Breast epithelium (tissue), 4 donors: ENCODE measurements around the gene TAMALIN. TPM values are rescaled to one million over a fixed set of nuclear protein-coding genes. Genes with fewer than 3 reads are reported as not detected.
"Not testable (repeated sequence)": the region's sequence is repeated elsewhere in the genome, so short reads cannot be mapped to it uniquely, and the experiment has no call there.

Source experiments
- DNase-seq, 2 donors: peaks; one replicate each; pipeline ENCODE4 v3.0.0-alpha.2; 2019; ENCODE audit warnings: low spot score in 2 of 2
- H3K27ac ChIP-seq, 2 donors: fragments of 200-600 bp; sonication (generic) in 1 of 2; one replicate each; pipeline ENCODE4 v1.5.1; 2016 to 2019; ENCODE audit warnings: mild to moderate bottlenecking in 1 of 2
- H3K27me3 ChIP-seq, 2 donors: fragments of 200-600 bp; sonication (generic) in 1 of 2; one replicate each; pipeline versions ENCODE4 v1.5.1 to v1.6.0; 2017 to 2019; ENCODE audit warnings: control low read depth in 1 of 2, mild to moderate bottlenecking in 1 of 2
- H3K36me3 ChIP-seq: fragments of 200-600 bp; one replicate; pipeline ENCODE4 v1.5.1; 2019
- H3K4me1 ChIP-seq, 2 donors: fragments of 200-600 bp; sonication (generic); one replicate each; pipeline ENCODE4 v1.5.1; 2016 to 2019; ENCODE audit warnings: control low read depth in 1 of 2
- H3K4me3 ChIP-seq, 3 donors: fragments of 200-600 bp; sonication (generic); 1 replicate in 2 of 3; 2 replicates in 1 of 3; pipeline ENCODE4 v1.5.1; 2016 to 2019; ENCODE audit warnings: mild to moderate bottlenecking in 3 of 3, moderate library complexity in 2 of 3
- H3K9me3 ChIP-seq, 2 donors: fragments of 200-600 bp; sonication (generic) in 1 of 2; one replicate each; pipeline ENCODE4 v1.5.1; 2016 to 2019; ENCODE audit warnings: control low read depth in 1 of 2
- POLR2A ChIP-seq: fragments of 450-650 bp; IDR thresholded peaks from one replicate; pipeline ENCODE4 v1.6.1; 2016; ENCODE audit warnings: antibody characterized with exemption, mild to moderate bottlenecking, moderate library complexity
- POLR2AphosphoS5 ChIP-seq, 3 donors: sonication (generic); formaldehyde crosslinking; IDR thresholded peaks; one replicate each; pipeline ENCODE4 v1.6.1; 2017; ENCODE audit warnings: antibody characterized with exemption in 3 of 3
- intact Hi-C: fragments of 100-400 bp; cut with DNase I; formaldehyde crosslinking; loops from one replicate; pipeline ENCODE4 v1.15.1; 2023; ENCODE audit warnings: low total_unique reads
- total RNA-seq, 3 donors: library from RNA; depleted of rRNA; stranded (reverse); fragments of >200 nt; gene quantifications; one replicate each; pipeline ENCODE4 v1.1.0, GENCODE V29; 2016
- TF ChIP-seq, protein P1 (sequence below), 3 donors: fragments of 450-650 bp; IDR thresholded peaks; one replicate each; pipeline ENCODE4 v1.5.1; 2016 to 2017; ENCODE audit warnings: antibody characterized with exemption in 3 of 3, mild to moderate bottlenecking in 3 of 3, moderate library complexity in 3 of 3

TAMALIN gene
- total RNA-seq, 3 donors from 2014 or later: 8.5 to 27.2 (median 16.0) TPM

DNA sequence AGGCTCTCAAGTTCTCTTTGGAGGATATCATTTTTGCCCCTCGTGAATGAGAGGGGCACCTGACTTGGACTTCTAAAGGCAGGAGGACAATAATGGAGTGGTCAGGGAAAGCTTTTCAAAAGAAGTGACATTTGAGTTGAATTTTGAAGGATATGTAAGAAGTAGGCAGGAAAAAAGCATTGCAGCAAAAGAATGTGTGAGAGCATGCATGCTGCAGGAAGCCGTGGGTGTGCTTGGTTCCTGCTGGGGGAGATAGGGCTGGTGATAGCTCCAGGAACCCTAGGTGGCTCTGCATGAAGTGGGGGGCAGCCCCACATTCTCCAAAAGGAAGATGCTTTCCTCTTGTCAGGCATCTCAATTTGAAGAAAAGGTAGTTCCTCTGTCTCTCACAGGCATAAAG lies 32.1 kb upstream of the TAMALIN start:
- no peak for DNase-seq
- TF ChIP-seq, protein P1, sequence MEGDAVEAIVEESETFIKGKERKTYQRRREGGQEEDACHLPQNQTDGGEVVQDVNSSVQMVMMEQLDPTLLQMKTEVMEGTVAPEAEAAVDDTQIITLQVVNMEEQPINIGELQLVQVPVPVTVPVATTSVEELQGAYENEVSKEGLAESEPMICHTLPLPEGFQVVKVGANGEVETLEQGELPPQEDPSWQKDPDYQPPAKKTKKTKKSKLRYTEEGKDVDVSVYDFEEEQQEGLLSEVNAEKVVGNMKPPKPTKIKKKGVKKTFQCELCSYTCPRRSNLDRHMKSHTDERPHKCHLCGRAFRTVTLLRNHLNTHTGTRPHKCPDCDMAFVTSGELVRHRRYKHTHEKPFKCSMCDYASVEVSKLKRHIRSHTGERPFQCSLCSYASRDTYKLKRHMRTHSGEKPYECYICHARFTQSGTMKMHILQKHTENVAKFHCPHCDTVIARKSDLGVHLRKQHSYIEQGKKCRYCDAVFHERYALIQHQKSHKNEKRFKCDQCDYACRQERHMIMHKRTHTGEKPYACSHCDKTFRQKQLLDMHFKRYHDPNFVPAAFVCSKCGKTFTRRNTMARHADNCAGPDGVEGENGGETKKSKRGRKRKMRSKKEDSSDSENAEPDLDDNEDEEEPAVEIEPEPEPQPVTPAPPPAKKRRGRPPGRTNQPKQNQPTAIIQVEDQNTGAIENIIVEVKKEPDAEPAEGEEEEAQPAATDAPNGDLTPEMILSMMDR (IDR thresholded peaks at IDR 0.05): no peak
- TF ChIP-seq POLR2AphosphoS5 (IDR thresholded peaks at IDR 0.05): no peak
- no peak for TF ChIP-seq POLR2A
- H3K4me1 ChIP-seq: peaks cover 0 to 16% of the 10 kb centered on the region in 2 donors
- no peaks in the 10 kb centered on the region for H3K27me3 ChIP-seq
- no peak overlapping the region for H3K27ac ChIP-seq
- intact Hi-C loops: no loop called here
- H3K4me3 ChIP-seq: no peak overlapping the region
- H3K36me3 ChIP-seq: no peaks in the 10 kb centered on the region
- no peaks in the 10 kb centered on the region for H3K9me3 ChIP-seq

DNA sequence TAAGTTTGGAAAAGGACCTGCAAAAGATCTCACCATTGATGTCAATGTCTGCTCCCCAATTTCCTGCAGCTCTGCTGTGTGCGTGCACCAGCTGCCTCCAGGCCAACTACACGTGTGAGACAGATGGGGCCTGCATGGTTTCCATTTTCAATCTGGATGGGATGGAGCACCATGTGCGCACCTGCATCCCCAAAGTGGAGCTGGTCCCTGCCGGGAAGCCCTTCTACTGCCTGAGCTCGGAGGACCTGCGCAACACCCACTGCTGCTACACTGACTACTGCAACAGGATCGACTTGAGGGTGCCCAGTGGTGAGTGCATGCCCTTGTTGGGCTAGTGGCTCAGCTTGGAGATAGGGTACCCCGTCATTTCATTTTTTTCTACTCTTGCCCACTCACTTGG lies 31.6 kb upstream of the TAMALIN start:
- no peak overlapping the region for H3K4me3 ChIP-seq
- no peak overlapping the region for H3K27ac ChIP-seq
- DNase-seq: no peak
- H3K36me3 ChIP-seq: no peaks in the 10 kb centered on the region
- no peaks in the 10 kb centered on the region for H3K27me3 ChIP-seq
- H3K4me1 ChIP-seq: peaks cover 0 to 16% of the 10 kb centered on the region in 2 donors
- no peaks in the 10 kb centered on the region for H3K9me3 ChIP-seq
- intact Hi-C loops: no loop called here
- TF ChIP-seq POLR2AphosphoS5 (IDR thresholded peaks at IDR 0.05): no peak
- TF ChIP-seq, protein P1 (IDR thresholded peaks at IDR 0.05): no peak
- no peak for TF ChIP-seq POLR2A

DNA sequence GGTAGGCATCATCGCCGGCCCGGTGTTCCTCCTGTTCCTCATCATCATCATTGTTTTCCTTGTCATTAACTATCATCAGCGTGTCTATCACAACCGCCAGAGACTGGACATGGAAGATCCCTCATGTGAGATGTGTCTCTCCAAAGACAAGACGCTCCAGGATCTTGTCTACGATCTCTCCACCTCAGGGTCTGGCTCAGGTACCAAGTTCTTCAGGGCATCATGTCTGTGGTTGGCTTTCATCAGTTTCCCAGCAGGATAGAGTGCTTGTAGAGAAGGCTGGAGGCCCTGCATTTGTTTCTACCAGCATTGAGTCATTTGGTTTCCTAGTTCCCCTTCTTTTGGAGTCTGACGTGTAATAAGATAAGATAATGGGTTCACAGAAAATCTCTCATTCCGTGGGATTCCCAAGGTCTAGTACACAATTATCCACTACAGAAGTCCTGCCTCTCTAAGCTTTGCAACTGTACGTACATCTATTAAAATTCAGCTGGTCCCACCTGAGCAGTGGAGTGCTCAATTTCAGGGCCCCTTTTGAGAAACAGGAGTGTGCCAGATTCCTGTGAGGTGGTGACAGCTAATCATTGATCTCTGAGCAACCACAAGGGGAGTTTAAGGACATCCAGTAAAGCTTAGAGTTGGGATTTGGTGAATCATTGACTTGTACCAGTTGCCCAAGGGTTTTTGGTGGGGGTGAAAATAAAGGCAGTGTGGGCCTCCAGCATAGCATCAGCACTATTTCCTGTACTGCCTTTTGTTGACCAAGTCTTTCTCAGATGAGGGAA lies 30.2 kb upstream of the TAMALIN start:
- TF ChIP-seq POLR2AphosphoS5 (IDR thresholded peaks at IDR 0.05) (no peak), POLR2A (no peak)
- TF ChIP-seq, protein P1 (IDR thresholded peaks at IDR 0.05): no peak
- Histone ChIP-seq H3K4me1 (peaks cover 0 to 16% of the 10 kb centered on the region in 2 donors), H3K9me3 (no peaks in the 10 kb centered on the region), H3K4me3 (no peak overlapping the region), H3K27ac (no peak overlapping the region), H3K27me3 (no peaks in the 10 kb centered on the region), H3K36me3 (no peaks in the 10 kb centered on the region)
- DNase-seq: no peak
- intact Hi-C loops: loop anchor here (1.0 kb wide), 1 partner anchor 19 kb away; no protein-coding TSS in a partner anchor

DNA sequence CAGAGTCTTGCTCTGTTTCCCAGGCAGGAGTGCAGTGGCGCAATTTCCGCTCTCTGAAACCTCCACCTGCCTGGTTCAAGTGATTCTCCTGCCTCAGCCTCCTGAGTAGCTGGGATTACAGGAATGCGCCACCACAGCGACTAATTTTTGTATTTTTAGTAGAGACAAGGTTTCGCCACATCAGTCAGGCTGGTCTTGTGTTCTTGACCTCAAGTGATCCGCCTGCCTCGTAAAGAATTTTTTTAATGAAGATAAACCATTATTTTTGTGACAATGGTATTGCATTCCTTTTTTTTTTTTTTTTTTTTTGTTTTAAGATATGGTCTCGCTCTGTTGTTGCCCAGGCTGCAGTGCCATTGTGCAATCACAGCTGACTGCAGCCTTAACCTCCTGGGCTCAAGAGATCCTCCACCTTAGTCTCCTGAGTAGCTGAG lies 29.4 kb upstream of the TAMALIN start:
- no peaks in the 10 kb centered on the region for H3K27me3 ChIP-seq
- TF ChIP-seq POLR2AphosphoS5 (IDR thresholded peaks at IDR 0.05): no peak
- TF ChIP-seq, protein P1 (IDR thresholded peaks at IDR 0.05): no peak
- TF ChIP-seq POLR2A: no peak
- no peaks in the 10 kb centered on the region for H3K36me3 ChIP-seq
- no peaks in the 10 kb centered on the region for H3K9me3 ChIP-seq
- intact Hi-C loops: no loop called here
- H3K4me1 ChIP-seq: peaks cover 0 to 16% of the 10 kb centered on the region in 2 donors
- no peak overlapping the region for H3K4me3 ChIP-seq
- H3K27ac ChIP-seq: no peak overlapping the region
- no peak for DNase-seq

DNA sequence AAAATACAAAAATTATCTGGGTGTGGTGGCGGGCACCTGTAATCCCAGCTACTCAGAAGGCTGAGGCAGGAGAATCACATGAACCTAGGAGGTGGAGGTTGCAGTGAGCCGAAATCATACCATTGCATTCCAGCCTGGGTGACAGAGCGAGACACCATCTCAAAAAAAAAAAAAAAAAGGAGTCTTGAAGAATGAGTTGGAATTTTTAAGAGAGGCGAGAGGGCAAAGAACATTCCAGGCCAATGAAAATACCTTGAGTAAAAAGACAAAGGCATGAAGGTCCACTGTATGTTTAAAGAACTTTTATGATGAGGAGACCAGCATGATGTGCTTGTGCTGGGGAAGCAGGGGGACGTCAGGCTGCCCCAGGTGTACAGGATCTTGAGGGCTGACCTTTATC lies 27.4 kb upstream of the TAMALIN start:
- H3K27me3 ChIP-seq, intact Hi-C loops, DNase-seq, H3K9me3 ChIP-seq, H3K4me1 ChIP-seq, H3K4me3 ChIP-seq, H3K27ac ChIP-seq, H3K36me3 ChIP-seq: not testable (repeated sequence)
